HG02610 (cell line): ENCODE measurements around the gene NUDC.
"Not testable (repeated sequence)": the region's sequence is repeated elsewhere in the genome, so short reads cannot be mapped to it uniquely, and the experiment has no call there.

Source experiments
- ATAC-seq: cut with Tn5 transposase; IDR thresholded peaks from one replicate; pipeline ENCODE4 v1.9.1; 2021; ENCODE audit warnings: mild to moderate bottlenecking, moderate library complexity; ENCODE audit not compliant: unreplicated experiment

Gene NUDC

DNA sequence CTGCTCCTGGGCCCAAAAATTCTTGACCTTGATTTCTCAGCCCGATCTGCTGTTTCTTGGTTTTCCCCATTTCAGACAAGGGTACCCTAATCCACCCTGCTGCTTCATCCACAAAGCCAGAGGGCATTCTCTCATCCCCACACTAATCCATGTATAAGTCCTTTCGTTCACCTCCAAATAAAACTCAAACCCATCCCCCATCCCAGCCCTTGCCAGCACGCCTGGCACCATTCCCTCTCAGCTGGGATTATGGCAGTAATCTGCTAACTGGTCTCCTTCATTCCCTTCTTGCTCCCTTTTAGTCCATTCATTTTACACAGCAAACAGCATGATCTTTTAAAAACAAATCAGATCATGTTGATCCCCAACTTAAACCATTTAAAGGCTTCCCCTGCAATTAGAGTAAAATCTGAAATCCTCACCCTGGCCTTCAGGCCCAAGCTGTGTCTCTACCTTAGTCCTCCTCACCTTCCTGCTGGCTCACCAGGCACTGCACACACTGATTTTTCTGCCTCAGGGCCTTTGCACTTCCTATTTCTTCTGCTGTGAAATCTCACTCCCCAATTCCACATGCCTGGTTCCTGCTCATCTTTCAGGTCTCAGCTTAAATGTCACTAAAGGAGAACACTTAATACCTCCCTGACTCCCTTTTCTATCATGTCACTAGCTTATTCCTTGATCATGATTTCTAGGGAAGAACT is 59.8 kb downstream of the NUDC start:
- no peak for ATAC-seq

DNA sequence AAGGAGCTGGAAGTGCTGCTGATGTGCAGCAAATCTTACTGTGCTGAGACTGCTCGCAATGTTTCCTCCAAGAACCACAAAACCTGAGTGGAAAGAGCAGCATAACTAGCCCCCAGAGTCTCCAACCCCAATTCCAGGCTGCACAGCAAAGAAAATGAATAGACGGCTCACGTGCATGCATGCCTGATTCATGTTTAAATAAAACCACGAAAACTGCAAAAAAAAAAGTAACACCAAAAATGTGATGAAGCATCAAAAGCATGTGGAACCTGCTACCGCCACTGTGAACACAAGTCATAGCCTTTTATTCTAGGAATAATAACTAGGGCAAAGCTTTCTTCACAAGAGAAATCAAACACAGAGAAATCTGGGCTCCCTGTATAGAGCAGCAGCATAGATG is 62.3 kb downstream of the NUDC start:
- no peak for ATAC-seq

DNA sequence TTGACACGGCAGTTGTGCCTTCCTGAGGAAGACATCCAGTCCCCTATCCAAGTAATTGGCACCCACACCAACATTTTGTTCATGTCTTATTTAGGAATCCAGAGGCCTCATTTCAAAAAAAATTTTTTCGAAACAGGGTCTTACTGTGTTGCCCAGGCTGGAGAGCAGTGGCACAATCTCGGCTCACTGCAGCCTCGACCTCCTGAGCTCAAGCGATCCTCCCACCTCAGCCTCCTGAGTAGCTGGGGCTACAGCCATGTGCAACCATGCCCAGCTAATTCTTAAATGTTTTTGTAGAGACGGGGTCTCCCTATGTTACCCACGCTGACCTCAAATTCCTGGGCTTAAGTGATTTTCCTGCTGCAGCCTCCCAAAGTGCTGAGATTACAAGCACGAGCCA is 62.7 kb downstream of the NUDC start:
- no peak for ATAC-seq

DNA sequence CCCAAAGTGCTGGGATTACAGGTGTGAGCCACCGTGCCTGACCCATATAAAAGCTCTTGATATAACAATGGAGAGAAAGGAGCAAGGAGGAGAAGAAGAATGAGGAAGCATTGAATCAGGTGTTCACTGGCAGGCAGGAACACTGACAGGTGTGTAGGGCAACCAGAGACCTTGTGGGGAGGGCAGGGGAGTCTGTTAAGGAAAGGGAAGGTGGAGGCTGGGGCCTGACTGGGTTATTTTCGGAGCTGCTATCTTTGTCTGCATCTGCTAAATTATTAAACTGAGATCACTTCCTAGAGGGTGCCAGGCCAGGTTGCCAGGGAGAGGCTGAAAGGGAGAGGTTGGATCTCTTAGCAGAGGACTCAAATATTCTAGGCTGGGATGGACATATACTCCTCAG is 65.1 kb downstream of the NUDC start:
- no peak for ATAC-seq

DNA sequence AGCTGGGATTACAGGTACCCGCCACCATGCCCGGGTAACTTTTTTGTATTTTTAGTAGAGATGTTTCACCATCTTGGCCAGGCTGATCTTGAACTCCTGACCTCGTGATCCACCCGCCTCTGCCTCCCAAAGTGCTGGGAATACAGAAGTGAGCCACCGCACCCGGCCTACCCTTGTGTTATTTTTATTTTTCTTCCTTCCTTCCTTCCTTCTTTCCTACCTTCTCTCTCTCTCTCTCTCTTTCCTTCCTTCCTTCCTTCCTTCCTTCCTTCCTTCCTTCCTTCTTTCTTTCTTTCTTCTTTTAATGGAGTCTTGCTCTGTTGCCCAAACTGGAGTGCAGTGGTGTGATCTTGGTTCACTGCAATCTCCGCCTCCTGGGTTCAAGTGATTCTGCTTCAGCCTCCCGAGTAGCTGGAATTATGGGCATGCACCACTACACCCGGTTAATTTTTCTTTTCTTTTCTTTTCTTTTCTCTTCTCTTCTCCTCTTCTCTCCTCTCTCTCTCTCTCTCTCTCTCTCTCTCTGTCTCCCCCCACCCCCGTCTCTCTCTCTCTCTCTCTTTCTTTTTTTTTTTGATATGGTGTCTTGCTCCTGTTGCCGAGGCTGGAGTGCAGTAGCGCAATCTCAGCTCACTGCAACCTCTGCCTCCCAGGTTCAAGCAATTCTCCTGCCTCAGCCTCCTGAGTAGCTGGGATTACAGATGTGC is 68.0 kb downstream of the NUDC start:
- not testable (repeated sequence) for ATAC-seq

DNA sequence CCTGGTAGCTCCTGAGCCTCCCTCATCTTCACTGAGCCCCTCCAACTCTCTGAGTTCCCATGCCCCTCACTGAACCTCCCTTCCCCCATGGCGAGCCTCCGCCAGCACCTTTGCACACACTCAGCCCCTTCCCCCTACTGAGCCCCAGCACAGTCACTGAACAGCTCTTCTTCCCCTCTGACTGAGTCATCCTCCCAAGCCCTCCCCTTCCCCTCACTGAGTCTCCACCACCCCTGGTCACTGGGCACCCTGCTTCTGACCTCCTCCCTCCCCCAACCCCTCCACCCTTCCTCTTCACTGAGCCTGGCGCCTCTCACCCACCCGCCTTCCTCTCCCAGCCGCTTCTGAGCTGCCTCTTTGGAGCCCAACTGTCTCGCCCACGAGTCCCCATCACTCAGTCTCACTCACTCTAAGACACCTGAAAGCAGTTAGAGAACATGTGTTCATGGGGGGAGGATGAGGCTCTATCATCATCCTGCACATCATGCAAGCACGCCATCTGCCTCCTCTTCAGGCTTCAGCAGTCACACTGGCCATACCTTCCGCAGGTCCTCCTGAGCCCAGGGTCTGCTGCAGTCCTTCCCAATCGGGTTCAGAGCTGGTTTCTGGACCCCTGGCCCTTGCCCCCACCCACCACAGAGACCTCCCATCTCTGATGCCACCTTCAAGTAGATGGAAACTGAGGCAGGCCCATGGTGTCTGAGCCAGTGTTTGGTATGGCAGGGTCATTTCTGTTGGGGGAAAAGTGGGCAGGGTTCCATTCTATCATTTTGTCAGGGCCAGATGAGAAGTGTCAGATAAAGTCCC is 70.0 kb downstream of the NUDC start:
- no peak for ATAC-seq

DNA sequence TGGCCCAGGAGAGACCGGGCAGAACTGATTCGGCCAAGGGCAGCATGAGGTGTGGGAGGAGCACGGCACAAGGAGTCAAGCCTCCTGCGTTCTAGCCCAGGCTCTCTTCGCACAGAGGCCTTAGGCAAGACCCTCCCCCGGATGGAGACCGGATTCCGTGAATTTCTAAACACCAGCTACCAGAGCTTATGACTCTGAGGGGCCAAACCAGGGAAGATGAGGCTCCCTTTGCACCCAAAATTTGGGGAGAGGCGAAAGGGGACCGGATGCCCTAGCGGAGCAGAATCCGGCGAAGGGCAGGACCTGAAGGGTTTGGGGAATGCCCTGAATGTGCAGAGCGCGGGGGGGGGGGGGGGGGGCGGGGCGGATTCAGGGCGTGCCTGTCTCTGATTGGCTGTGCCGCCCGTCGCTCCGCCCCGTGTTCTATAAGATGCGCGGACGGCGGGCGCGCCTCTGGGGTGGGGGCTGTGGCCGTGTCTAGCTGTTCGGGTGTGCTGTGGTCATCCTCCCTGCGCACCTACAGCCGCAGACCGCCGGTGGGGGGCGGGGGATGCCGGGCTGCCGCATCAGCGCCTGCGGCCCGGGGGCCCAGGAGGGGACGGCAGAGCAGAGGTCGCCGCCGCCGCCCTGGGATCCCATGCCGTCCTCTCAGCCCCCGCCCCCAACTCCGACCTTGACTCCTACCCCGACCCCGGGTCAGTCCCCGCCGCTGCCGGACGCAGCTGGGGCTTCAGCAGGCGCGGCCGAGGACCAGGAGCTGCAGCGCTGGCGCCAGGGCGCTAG is 71.9 kb downstream of the NUDC start, which contains the start of gene TRNP1:
Gene TRNP1, plus strand, starts transcription at position 456 of the 783 bp plus-strand sequence. Its CDS starts 95 bp downstream, at position 551.
- no peak for ATAC-seq

GRCh38 chr1:26994020-26994786 is 72.7 kb downstream of the NUDC start:
- ATAC-seq: no peak

GRCh38 chr1:26994787-26995517 is 73.4 kb downstream of the NUDC start:
- no peak for ATAC-seq

DNA sequence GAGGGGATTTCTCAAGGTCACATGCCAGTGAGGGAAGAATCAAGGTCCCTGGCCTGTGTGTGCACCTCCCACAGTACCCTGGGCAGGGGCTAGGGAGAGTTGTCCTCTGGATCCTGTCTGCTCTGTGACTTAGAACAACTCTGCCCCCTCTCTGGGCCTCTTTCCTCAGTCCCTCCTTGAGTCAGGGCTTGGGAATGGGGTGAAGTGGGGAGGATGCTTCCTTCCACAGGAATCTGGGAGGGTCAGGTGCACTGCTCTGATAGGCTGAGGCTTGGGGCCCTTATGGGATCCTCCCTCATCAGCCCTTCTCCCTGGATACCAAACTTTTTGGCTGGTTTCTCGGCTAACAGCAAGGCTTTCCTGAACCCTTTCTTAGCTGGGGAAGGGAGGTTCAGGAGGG is 74.5 kb downstream of the NUDC start:
- ATAC-seq: no peak
